MM.1S (cell line): ENCODE measurements around the gene DRG1.

Experiments used
- EZH2 ChIP-seq: fragments of 300-600 bp; sonication (generic); optimal IDR thresholded peaks from 2 replicates; pipeline ENCODE3; 2017; ENCODE audit warnings: low read depth, mild to moderate bottlenecking, antibody characterized with exemption, low read length, mixed read lengths
- EZH2phosphoT487 ChIP-seq: fragments of 300-600 bp; sonication (generic); IDR thresholded peaks from 2 replicates; pipeline ENCODE4 v1.6.1; 2018; ENCODE audit warnings: antibody characterized with exemption, low read length
- TF ChIP-seq, protein P1 (sequence below): fragments of 300-600 bp; sonication (generic); IDR thresholded peaks from 2 replicates; pipeline ENCODE4 v1.5.1; 2016; ENCODE audit warnings: antibody characterized with exemption, low read length, mixed read lengths

- TF ChIP-seq, protein P1, sequence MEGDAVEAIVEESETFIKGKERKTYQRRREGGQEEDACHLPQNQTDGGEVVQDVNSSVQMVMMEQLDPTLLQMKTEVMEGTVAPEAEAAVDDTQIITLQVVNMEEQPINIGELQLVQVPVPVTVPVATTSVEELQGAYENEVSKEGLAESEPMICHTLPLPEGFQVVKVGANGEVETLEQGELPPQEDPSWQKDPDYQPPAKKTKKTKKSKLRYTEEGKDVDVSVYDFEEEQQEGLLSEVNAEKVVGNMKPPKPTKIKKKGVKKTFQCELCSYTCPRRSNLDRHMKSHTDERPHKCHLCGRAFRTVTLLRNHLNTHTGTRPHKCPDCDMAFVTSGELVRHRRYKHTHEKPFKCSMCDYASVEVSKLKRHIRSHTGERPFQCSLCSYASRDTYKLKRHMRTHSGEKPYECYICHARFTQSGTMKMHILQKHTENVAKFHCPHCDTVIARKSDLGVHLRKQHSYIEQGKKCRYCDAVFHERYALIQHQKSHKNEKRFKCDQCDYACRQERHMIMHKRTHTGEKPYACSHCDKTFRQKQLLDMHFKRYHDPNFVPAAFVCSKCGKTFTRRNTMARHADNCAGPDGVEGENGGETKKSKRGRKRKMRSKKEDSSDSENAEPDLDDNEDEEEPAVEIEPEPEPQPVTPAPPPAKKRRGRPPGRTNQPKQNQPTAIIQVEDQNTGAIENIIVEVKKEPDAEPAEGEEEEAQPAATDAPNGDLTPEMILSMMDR = no peak
- TF ChIP-seq EZH2phosphoT487 = no peak
- TF ChIP-seq EZH2 = no peak
Measured at GRCh38 chr22:31481129-31481528, 81.7 kb downstream of the DRG1 start.
